SU-DHL-6 (cell line): ENCODE data around the gene INO80E.

Experiments used
- H2AFZ ChIP-seq: fragments of 200-600 bp; sonication (generic); 2 replicates; pipeline ENCODE4 v1.6.1; 2014; ENCODE audit warnings: low read depth, mild to moderate bottlenecking, moderate library complexity, mixed read lengths, antibody characterized with exemption, low read length; ENCODE audit not compliant: severe bottlenecking
- H3F3A ChIP-seq: fragments of 200-600 bp; shearing (Covaris generic); 2 replicates; pipeline ENCODE4 v1.6.0; 2016; ENCODE audit warnings: antibody characterized with exemption, mild to moderate bottlenecking; ENCODE audit not compliant: insufficient read depth
- H3K27ac ChIP-seq: fragments of 200-600 bp; sonication (generic); 2 replicates; pipeline ENCODE4 v1.5.1; 2016; ENCODE audit warnings: low read depth, mild to moderate bottlenecking, low read length, moderate library complexity, mixed read lengths
- H3K27me3 ChIP-seq: fragments of 200-600 bp; sonication (generic), shearing (Covaris generic); 2 replicates; pipeline ENCODE4 v1.6.0; 2014; ENCODE audit warnings: mild to moderate bottlenecking, low read length
- H3K36me3 ChIP-seq: fragments of 200-600 bp; sonication (generic); 2 replicates; pipeline ENCODE4 v1.6.1; 2014; ENCODE audit warnings: mild to moderate bottlenecking, low read length, mixed read lengths
- H3K4me2 ChIP-seq: fragments of 300-600, 200-600 bp; shearing (Covaris generic), sonication (generic); 2 replicates; pipeline ENCODE4 v1.6.0; 2014; ENCODE audit warnings: low read length, low read depth, mild to moderate bottlenecking; ENCODE audit not compliant: poor library complexity, severe bottlenecking
- H3K4me3 ChIP-seq: fragments of 200-600 bp; sonication (generic); 2 replicates; pipeline ENCODE4 v1.5.1; 2014; ENCODE audit warnings: antibody characterized with exemption, low read length, mild to moderate bottlenecking, mixed read lengths; ENCODE audit not compliant: insufficient read depth, poor library complexity, severe bottlenecking
- H3K79me2 ChIP-seq: fragments of 200-600 bp; sonication (generic); 2 replicates; pipeline ENCODE4 v1.6.1; 2014; ENCODE audit warnings: mild to moderate bottlenecking, low read length, moderate library complexity; ENCODE audit not compliant: insufficient read depth
- H3K9ac ChIP-seq: fragments of 200-600 bp; sonication (generic); 2 replicates; pipeline ENCODE4 v1.7.0; 2014; ENCODE audit warnings: mild to moderate bottlenecking, low read length
- H3K9me2 ChIP-seq: fragments of 200-600 bp; sonication (generic); replicated peaks from 2 replicates; pipeline ENCODE4 v1.6.1; 2014; ENCODE audit warnings: low read length; ENCODE audit not compliant: insufficient read depth
- H3K9me3 ChIP-seq: fragments of 200-600 bp; sonication (generic); 2 replicates; pipeline ENCODE4 v1.6.1; 2014; ENCODE audit warnings: low read length, mixed read lengths; ENCODE audit not compliant: insufficient read depth
- H4K20me1 ChIP-seq: fragments of 200-600 bp; sonication (generic); 2 replicates; pipeline ENCODE4 v1.6.1; 2014; ENCODE audit warnings: low read depth, mild to moderate bottlenecking, antibody characterized with exemption, low read length, moderate library complexity, mixed read lengths
- CTCF ChIP-seq: fragments of 200-600 bp; sonication (generic); IDR thresholded peaks from one replicate; pipeline ENCODE4 v1.5.1; 2017; ENCODE audit warnings: antibody characterized with exemption, mild to moderate bottlenecking, low read length, moderate library complexity; ENCODE audit not compliant: insufficient read depth, poor library complexity, severe bottlenecking
- EZH2phosphoT487 ChIP-seq: fragments of 200-600 bp; sonication (generic), shearing (Covaris generic); conservative IDR thresholded peaks from 2 replicates; pipeline ENCODE4 v1.6.1; 2018; ENCODE audit warnings: mild to moderate bottlenecking, antibody characterized with exemption, low read length, moderate library complexity, mixed read lengths

INO80E gene

DNA sequence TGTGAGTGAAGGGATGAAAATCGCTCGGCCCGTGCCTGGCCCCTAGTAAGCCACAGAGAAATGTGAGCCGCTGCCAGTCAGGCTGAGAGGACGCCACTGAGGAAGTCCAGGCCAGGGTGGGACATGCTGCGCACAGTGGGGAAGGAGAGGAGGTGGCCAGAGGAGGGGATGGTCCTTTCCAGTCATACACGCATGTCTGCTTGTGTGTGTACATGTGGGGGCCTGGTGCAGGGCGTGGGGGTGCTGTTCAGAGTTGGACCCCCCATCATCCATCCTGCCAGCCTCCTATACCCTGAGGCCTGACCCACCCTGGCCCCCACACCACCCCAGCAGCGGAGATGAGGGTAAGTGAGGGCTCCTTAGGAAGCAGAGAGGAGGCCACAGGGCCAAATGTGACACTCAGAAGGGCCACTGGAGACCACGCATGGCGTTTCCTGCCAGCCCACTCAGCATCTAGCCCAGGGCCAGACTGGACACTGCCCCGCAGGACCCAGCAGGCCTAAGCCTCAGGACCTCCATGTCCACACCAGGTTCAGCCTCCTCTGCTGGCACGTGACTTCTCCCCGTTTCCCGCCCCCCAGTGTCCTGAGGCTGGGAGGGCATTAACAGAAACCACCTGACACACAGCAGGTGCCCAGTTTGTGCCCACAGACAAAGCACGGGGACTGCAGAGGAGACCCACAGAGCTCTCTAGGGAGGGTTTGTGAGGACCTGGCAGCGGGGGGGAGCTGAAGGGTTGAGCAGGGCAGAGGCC, 7.8 kb downstream of the INO80E start:
- Histone ChIP-seq H3K36me3 (no peaks in the 10 kb centered on the region), H4K20me1 (no peaks in the 10 kb centered on the region), H3F3A (no peaks in the 10 kb centered on the region), H3K4me3 (no peak overlapping the region), H2AFZ (no peak overlapping the region), H3K9me2 (no peaks in the 10 kb centered on the region), H3K27me3 (no peaks in the 10 kb centered on the region), H3K79me2 (no peaks in the 10 kb centered on the region), H3K27ac (no peak overlapping the region), H3K4me2 (no peak overlapping the region), H3K9me3 (no peaks in the 10 kb centered on the region), H3K9ac (no peak overlapping the region)
- TF ChIP-seq EZH2phosphoT487 (no peak), CTCF (no peak)

DNA sequence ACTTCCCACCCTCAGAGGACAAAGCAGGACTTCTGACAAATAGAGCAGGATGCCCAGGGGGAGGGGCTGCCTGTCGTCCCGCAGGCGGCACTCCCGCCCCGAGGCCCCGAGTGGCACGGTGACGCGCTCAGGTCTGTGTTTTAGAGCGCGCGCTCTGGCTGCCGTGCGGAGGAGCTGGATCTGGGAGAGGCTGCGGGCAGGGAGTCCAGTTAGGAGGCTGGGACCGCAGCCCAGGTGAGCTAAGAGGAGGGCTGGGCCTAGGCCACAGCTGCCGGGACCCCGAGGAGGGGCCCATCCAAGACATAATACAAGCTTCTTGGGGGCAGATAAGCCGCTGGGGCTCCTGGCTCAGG, 8.4 kb downstream of the INO80E start:
- Histone ChIP-seq H3K36me3 (no peaks in the 10 kb centered on the region), H3K9ac (no peak overlapping the region), H3K4me3 (no peak overlapping the region)

GRCh38 chr16:30004811-30005242, 8.8 kb downstream of the INO80E start:
- Histone ChIP-seq H3K4me3 (no peak overlapping the region), H3K27me3 (no peaks in the 10 kb centered on the region), H3K27ac (no peak overlapping the region), H3K79me2 (no peaks in the 10 kb centered on the region), H3K9ac (no peak overlapping the region), H3K9me3 (no peaks in the 10 kb centered on the region), H3K36me3 (no peaks in the 10 kb centered on the region), H2AFZ (no peak overlapping the region), H3K4me2 (no peak overlapping the region), H3F3A (no peaks in the 10 kb centered on the region), H4K20me1 (no peaks in the 10 kb centered on the region), H3K9me2 (no peaks in the 10 kb centered on the region)
- TF ChIP-seq CTCF = no peak
- TF ChIP-seq EZH2phosphoT487 = no peak

More for the DNA sequence above, 8.4 kb downstream of the INO80E start:
- H2AFZ ChIP-seq = no peak overlapping the region
- H3K4me2 ChIP-seq = no peak overlapping the region
- H3K79me2 ChIP-seq = no peaks in the 10 kb centered on the region
- H3K27ac ChIP-seq = no peak overlapping the region
- TF ChIP-seq EZH2phosphoT487 (no peak), CTCF (no peak)
- no peaks in the 10 kb centered on the region for H3F3A ChIP-seq
- no peaks in the 10 kb centered on the region for H3K27me3 ChIP-seq
- no peaks in the 10 kb centered on the region for H4K20me1 ChIP-seq
- no peaks in the 10 kb centered on the region for H3K9me2 ChIP-seq
- H3K9me3 ChIP-seq = no peaks in the 10 kb centered on the region
